ENCODE measurements around the gene RDH14. TPM values are rescaled to one million over a fixed set of nuclear protein-coding genes. Genes with fewer than 3 reads are reported as not detected.
A peak's percentile ranks its signal among the peaks of the same experiment; 100 is the strongest.

Gene RDH14
- polyA plus RNA-seq, 4 donors: 36.9 to 50.9 (median 39.3) TPM

GRCh38 chr2:18525236-18525635 is 35.2 kb downstream of the RDH14 start:
- no peak for DNase-seq (ENCODE audit: low read depth in 4 of 4, low spot score in 3 of 4)

- DNase-seq (ENCODE audit: low read depth in 4 of 4, low spot score in 3 of 4): no peak
These were observed 37.8 kb downstream of the RDH14 start for GRCh38 chr2:18522484-18523146.

- peak; percentile 62 to 69 (median 68) for DNase-seq (ENCODE audit: low read depth in 4 of 4, low spot score in 3 of 4)
These were observed 39.7 kb downstream of the RDH14 start for GRCh38 chr2:18520451-18521425.

GRCh38 chr2:18519914-18520450 is 40.5 kb downstream of the RDH14 start:
- no peak for DNase-seq (ENCODE audit: low read depth in 4 of 4, low spot score in 3 of 4)

DNA sequence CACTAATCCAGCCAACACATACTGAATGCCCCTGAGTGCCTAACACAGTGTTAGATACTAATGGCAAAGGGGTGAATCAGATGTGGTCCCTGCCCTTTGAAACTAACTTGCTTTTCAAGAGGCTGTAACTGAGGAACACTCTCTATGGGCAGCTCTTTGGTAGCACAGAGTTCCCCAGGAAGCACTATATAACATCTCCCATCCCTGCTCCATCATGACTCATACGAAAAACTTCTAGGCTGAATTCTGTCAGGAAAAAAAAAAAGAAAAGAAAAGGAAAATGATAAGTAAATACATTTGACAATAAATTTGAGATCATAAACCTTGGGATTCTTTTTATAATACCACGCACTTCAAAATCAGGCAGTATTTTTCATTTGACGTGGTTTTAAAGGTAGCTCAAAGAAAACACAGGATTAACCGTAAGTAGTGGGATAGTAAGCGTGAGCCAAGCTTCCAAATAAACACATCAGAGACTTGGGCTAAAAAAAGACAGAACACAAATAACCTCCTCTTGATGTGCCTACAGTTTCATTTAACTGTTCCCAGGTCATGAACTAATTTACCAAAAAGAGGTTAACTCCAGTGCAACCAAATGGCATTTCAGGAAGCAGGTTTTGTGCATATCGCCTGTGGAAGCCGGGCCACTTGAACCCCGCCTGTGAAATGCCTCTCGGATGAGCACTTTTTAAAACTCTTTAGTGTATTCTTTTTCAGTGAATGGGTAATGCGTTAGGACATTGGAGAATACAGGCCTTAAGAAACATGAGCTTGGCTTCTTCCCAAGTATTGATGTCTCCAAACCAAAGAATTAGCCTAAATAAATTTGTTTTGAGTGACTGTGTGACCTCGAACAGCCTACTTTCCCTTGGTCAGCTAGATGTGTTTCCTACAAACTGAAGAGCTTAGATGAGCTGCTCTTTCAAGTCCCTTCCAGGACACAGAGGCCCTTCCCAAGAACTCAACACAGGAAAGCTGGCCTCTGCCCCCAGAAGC is 42.0 kb downstream of the RDH14 start:
- DNase-seq (ENCODE audit: low read depth in 4 of 4, low spot score in 3 of 4): no peak

- no peak for DNase-seq (ENCODE audit: low read depth in 4 of 4, low spot score in 3 of 4)
These were observed 43.1 kb downstream of the RDH14 start for GRCh38 chr2:18517386-18517785.

DNA sequence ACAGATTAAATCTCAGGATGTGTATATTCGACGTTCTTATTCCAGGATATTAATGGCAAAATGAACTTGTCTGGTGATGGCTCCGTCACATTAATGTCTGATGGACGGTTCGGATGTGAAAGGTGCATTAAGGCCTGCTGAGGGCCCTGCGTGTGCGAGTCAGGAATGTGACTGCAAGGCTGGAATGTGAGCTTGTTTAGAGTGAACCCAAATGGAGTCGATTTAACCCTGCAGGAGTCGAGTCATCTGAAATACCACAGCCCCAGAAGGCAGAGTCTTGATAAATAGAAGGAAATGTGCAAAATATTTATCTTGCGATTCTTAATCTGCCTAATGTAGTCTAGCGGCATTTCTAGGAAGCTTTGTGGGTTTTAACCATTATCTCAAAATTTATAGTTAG is 44.3 kb downstream of the RDH14 start:
- DNase-seq (ENCODE audit: low read depth in 4 of 4, low spot score in 3 of 4): no peak

GRCh38 chr2:18514526-18515461 is 45.7 kb downstream of the RDH14 start:
- no peak for DNase-seq (ENCODE audit: low read depth in 4 of 4, low spot score in 3 of 4)

- DNase-seq (ENCODE audit: low read depth in 4 of 4, low spot score in 3 of 4): no peak
These were observed 49.7 kb downstream of the RDH14 start for GRCh38 chr2:18510775-18511174.

DNA sequence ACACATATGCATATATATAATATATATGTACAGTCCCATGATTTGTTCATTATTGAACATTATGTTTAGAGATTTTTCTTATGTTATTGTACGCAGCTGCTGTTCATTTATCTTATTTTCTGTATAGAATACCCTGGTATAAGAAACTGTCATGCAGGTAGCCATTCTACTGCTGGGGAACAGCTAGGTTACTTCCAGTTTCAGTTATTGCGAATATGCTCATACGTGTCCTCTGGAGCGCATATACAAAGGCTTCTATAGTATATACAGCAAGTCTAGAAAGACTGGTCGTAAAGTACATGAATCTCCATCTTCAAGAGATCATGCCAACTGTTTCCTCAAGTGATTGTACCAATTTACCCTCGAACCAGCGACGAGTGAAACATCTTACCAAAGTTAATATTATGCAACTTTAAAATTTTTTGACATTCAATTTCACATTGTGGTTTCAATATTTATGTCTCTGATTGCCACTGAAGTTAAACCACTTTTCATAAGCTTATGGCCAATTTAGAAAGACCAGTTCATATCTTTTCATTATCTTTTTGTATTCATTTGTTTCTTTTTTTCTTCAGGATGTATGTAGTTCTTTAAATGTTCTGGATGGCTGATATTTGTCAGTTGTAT is 53.5 kb downstream of the RDH14 start:
- no peak for DNase-seq (ENCODE audit: low read depth in 4 of 4, low spot score in 3 of 4)

GRCh38 chr2:18505703-18506341 is 54.6 kb downstream of the RDH14 start:
- no peak for DNase-seq (ENCODE audit: low read depth in 4 of 4, low spot score in 3 of 4)

Other genes with a start within 250 kb of the RDH14 start
- gene NT5C1B, start 28.9 kb upstream of the RDH14 start, polyA plus RNA-seq (ENCODE audit: insufficient read length in 4 of 4): 1 to 10 TPM in 1 of 4 donors, under 1 TPM in 3; 0.66 to 1.1 (median 0.91) TPM